H9 (cell line): ENCODE results near the gene TENM4. TPM values are rescaled to one million over a fixed set of nuclear protein-coding genes. Genes with fewer than 3 reads are reported as not detected.

Source experiments
- DNase-seq: peaks from one replicate; pipeline ENCODE4 v3.0.0-alpha.2; 2017
- H2AFZ ChIP-seq: one replicate; pipeline ENCODE4 v1.6.1; 2013; ENCODE audit warnings: mild to moderate bottlenecking, low read length, control low read depth, moderate library complexity
- H2AK5ac ChIP-seq: 2 replicates; pipeline ENCODE4 v1.6.1; 2013; ENCODE audit warnings: low read length, control low read depth, mixed read lengths; ENCODE audit not compliant: insufficient read length
- H2BK120ac ChIP-seq: one replicate; pipeline ENCODE4 v1.6.1; 2013; ENCODE audit warnings: low read depth, mild to moderate bottlenecking, low read length, control low read depth, inconsistent platforms; ENCODE audit not compliant: poor library complexity, severe bottlenecking
- H2BK12ac ChIP-seq: 2 replicates; pipeline ENCODE4 v1.6.1; 2013; ENCODE audit warnings: low read length, control low read depth, mixed read lengths, low read depth; ENCODE audit not compliant: insufficient read length
- H2BK15ac ChIP-seq: 2 replicates; pipeline ENCODE4 v1.6.1; 2013; ENCODE audit warnings: low read depth, low read length, control low read depth
- H2BK20ac ChIP-seq: one replicate; pipeline ENCODE4 v1.6.1; 2013; ENCODE audit warnings: low read depth, mild to moderate bottlenecking, low read length, control low read depth, inconsistent platforms; ENCODE audit not compliant: poor library complexity, severe bottlenecking
- H2BK5ac ChIP-seq: 2 replicates; pipeline ENCODE4 v1.6.1; 2013; ENCODE audit warnings: low read length, control low read depth, mixed read lengths; ENCODE audit not compliant: insufficient read length
- H3K14ac ChIP-seq: 2 replicates; pipeline ENCODE4 v1.6.1; 2013; ENCODE audit warnings: low read length, control low read depth; ENCODE audit not compliant: insufficient read depth
- H3K18ac ChIP-seq: 2 replicates; pipeline ENCODE4 v1.6.1; 2013; ENCODE audit warnings: low read depth, mild to moderate bottlenecking, mixed read lengths, low read length, control low read depth; ENCODE audit not compliant: insufficient read length
- H3K23ac ChIP-seq: 2 replicates; pipeline ENCODE4 v1.6.1; 2013; ENCODE audit warnings: low read length, control low read depth, mixed read lengths, low read depth; ENCODE audit not compliant: insufficient read length
- H3K23me2 ChIP-seq: 2 replicates; pipeline ENCODE4 v1.6.1; 2013; ENCODE audit warnings: low read depth, mild to moderate bottlenecking, mixed read lengths, low read length, control low read depth; ENCODE audit not compliant: insufficient read length, poor library complexity, severe bottlenecking
- H3K27ac ChIP-seq: 2 replicates; pipeline ENCODE4 v1.5.1; 2013; ENCODE audit warnings: low read length, control low read depth, mixed read lengths, low read depth; ENCODE audit not compliant: insufficient read length
- H3K27me3 ChIP-seq: 2 replicates; pipeline ENCODE4 v1.6.1; 2013; ENCODE audit warnings: low read length, control low read depth, inconsistent platforms; ENCODE audit not compliant: insufficient read depth
- H3K4ac ChIP-seq: 2 replicates; pipeline ENCODE4 v1.6.1; 2013; ENCODE audit warnings: low read depth, mild to moderate bottlenecking, control low read depth, inconsistent platforms, low read length, moderate library complexity
- H3K4me1 ChIP-seq: 2 replicates; pipeline ENCODE4 v1.6.1; 2013; ENCODE audit warnings: low read length, control low read depth, inconsistent platforms; ENCODE audit not compliant: insufficient read depth
- H3K4me2 ChIP-seq: 2 replicates; pipeline ENCODE4 v1.6.1; 2013; ENCODE audit warnings: low read length, control low read depth, mixed read lengths; ENCODE audit not compliant: insufficient read length, insufficient read depth
- H3K56ac ChIP-seq: 2 replicates; pipeline ENCODE4 v1.6.1; 2013; ENCODE audit warnings: low read depth, mild to moderate bottlenecking, mixed read lengths, low read length, control low read depth; ENCODE audit not compliant: insufficient read length
- H3K79me1 ChIP-seq: 2 replicates; pipeline ENCODE4 v1.6.1; 2013; ENCODE audit warnings: low read depth, mild to moderate bottlenecking, moderate library complexity, low read length, control low read depth, inconsistent platforms; ENCODE audit not compliant: insufficient read depth, poor library complexity, severe bottlenecking
- H3K79me2 ChIP-seq: 2 replicates; pipeline ENCODE4 v1.6.1; 2013; ENCODE audit warnings: low read length, control low read depth, inconsistent platforms; ENCODE audit not compliant: insufficient read depth
- H3K9ac ChIP-seq: 2 replicates; pipeline ENCODE4 v1.6.1; 2013; ENCODE audit warnings: low read length, control low read depth, mixed read lengths; ENCODE audit not compliant: insufficient read length; ENCODE audit errors: extremely low read depth
- H3K9me3 ChIP-seq: one replicate; pipeline ENCODE4 v1.6.1; 2013; ENCODE audit warnings: low read depth, low read length, inconsistent platforms; ENCODE audit not compliant: control insufficient read depth
- H3T11ph ChIP-seq: one replicate; pipeline ENCODE4 v1.6.1; 2013; ENCODE audit warnings: mild to moderate bottlenecking, low read length, control low read depth, inconsistent platforms
- H4K20me1 ChIP-seq: one replicate; pipeline ENCODE4 v1.6.1; 2013; ENCODE audit not compliant: control insufficient read depth, insufficient read length, insufficient read depth
- H4K5ac ChIP-seq: 2 replicates; pipeline ENCODE4 v1.6.1; 2013; ENCODE audit warnings: low read depth, mild to moderate bottlenecking, mixed read lengths, low read length, control low read depth; ENCODE audit not compliant: insufficient read length
- H4K8ac ChIP-seq: replicated peaks from 2 replicates; pipeline ENCODE4 v1.6.1; 2013; ENCODE audit warnings: low read length, control low read depth, mixed read lengths, low read depth; ENCODE audit not compliant: insufficient read length
- H4K91ac ChIP-seq: 2 replicates; pipeline ENCODE4 v1.6.1; 2013; ENCODE audit warnings: low read depth, mild to moderate bottlenecking, moderate library complexity, mixed read lengths, low read length, control low read depth; ENCODE audit not compliant: insufficient read length
- H3K27ac Mint-ChIP-seq, 3 experiments: 2 replicates in 2 of 3; 3 replicates in 1 of 3; pipeline ENCODE4 v1.8.0; 2020 to 2021; ENCODE audit warnings: mixed read lengths in 3 of 3, mild to moderate bottlenecking in 1 of 3, moderate library complexity in 1 of 3
- H3K27me3 Mint-ChIP-seq: 2 replicates; pipeline ENCODE4 v1.8.0; 2021; ENCODE audit warnings: low read depth, mild to moderate bottlenecking, moderate library complexity, mixed read lengths
- H3K36me3 Mint-ChIP-seq, 3 experiments: 2 replicates in 2 of 3; 3 replicates in 1 of 3; pipeline ENCODE4 v1.8.0; 2020 to 2021; ENCODE audit warnings: low read depth in 3 of 3, mixed read lengths in 3 of 3; ENCODE audit not compliant: insufficient read depth in 1 of 3
- H3K4me1 Mint-ChIP-seq, 2 experiments: 2 replicates each; pipeline ENCODE4 v1.8.0; 2020; ENCODE audit warnings: mixed read lengths in 2 of 2
- H3K4me3 Mint-ChIP-seq, 2 experiments: 2 replicates in 1 of 2; 3 replicates in 1 of 2; pipeline ENCODE4 v1.8.0; 2020 to 2021; ENCODE audit warnings: mild to moderate bottlenecking in 2 of 2, mixed read lengths in 2 of 2, moderate library complexity in 1 of 2
- H3K9me3 Mint-ChIP-seq, 2 experiments: 2 replicates in 1 of 2; 3 replicates in 1 of 2; pipeline ENCODE4 v1.8.0; 2020; ENCODE audit warnings: mild to moderate bottlenecking in 2 of 2, mixed read lengths in 2 of 2, moderate library complexity in 1 of 2
- WGBS: extraction: QIAGEN DNeasy Blood & Tissue Kit; methylation state at CpG from one replicate; pipeline ENCODE4 v1.1.7; 2013; ENCODE audit warnings: missing lambda C conversion rate, low lambda C conversion rate, mixed read lengths; ENCODE audit not compliant: insufficient read length; ENCODE audit errors: extremely low coverage; 5-methylcytosine and 5-hydroxymethylcytosine counted together
- total RNA-seq: library from RNA; stranded (reverse); gene quantifications from 2 replicates; pipeline ENCODE4 v1.2.1, GENCODE V29; 2021
- TF ChIP-seq, protein P1 (sequence below): fragments of 200-600 bp; sonication (generic); conservative IDR thresholded peaks from 3 replicates; pipeline ENCODE4 v1.8.0; 2021; ENCODE audit warnings: antibody characterized with exemption, mild to moderate bottlenecking

TENM4 gene
- total RNA-seq, 1 experiment from 2014 or later = 4.6 TPM

DNA sequence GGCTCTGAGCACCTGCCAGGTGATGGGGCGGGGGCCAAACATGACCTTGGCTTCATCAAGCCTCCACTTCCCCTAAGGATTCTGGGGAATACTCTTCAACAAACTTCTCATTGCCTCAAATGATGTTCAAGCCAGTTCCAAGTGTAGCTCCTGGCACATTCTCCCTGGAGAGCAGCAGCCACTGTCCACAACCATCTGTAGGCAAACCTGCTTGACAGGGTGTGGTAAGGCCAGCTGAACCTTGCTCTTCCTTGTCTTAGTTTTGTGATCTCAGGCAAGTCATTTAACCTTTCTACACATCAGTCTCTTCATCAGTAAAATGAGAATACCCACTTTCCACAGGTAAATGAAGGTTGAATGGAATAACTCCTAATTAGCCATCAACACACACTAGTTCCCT is 323.3 kb downstream of the TENM4 start:
- Histone ChIP-seq H3K27ac (no peak overlapping the region), H2BK5ac (no peak overlapping the region), H3K9ac (no peak overlapping the region), H3K56ac (no peak overlapping the region), H3K9me3 (no peaks in the 10 kb centered on the region), H4K5ac (no peak overlapping the region), H2BK20ac (no peak overlapping the region), H3K18ac (no peak overlapping the region), H3K4me1 (peaks cover 2% of the 10 kb centered on the region; the same call in 1 of the 2 replicates), H3K4me2 (no peak overlapping the region), H2AK5ac (no peak overlapping the region), H2BK15ac (no peak overlapping the region), H3K4ac (no peak overlapping the region), H4K8ac (no peak overlapping the region), H3K79me1 (no peaks in the 10 kb centered on the region), H3K23me2 (no peaks in the 10 kb centered on the region), H3K79me2 (no peaks in the 10 kb centered on the region), H2AFZ (no peak overlapping the region), H3T11ph (no peak overlapping the region), H2BK120ac (no peak overlapping the region), H4K20me1 (no peaks in the 10 kb centered on the region), H3K23ac (no peak overlapping the region), H3K14ac (no peak overlapping the region), H3K27me3 (no peaks in the 10 kb centered on the region), H2BK12ac (no peak overlapping the region), H4K91ac (no peak overlapping the region)
- Mint-ChIP-seq H3K9me3 (no peaks in the 10 kb centered on the region; a peak in 1 of 5 replicates), H3K27me3 (no peaks in the 10 kb centered on the region), H3K36me3 (no peaks in the 10 kb centered on the region), H3K4me1 (peaks cover 5 to 15% of the 10 kb centered on the region in 2 experiments), H3K4me3 (no peak overlapping the region), H3K27ac (no peak overlapping the region)
- DNase-seq = no peak
- TF ChIP-seq, protein P1, sequence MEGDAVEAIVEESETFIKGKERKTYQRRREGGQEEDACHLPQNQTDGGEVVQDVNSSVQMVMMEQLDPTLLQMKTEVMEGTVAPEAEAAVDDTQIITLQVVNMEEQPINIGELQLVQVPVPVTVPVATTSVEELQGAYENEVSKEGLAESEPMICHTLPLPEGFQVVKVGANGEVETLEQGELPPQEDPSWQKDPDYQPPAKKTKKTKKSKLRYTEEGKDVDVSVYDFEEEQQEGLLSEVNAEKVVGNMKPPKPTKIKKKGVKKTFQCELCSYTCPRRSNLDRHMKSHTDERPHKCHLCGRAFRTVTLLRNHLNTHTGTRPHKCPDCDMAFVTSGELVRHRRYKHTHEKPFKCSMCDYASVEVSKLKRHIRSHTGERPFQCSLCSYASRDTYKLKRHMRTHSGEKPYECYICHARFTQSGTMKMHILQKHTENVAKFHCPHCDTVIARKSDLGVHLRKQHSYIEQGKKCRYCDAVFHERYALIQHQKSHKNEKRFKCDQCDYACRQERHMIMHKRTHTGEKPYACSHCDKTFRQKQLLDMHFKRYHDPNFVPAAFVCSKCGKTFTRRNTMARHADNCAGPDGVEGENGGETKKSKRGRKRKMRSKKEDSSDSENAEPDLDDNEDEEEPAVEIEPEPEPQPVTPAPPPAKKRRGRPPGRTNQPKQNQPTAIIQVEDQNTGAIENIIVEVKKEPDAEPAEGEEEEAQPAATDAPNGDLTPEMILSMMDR = no peak
- WGBS = no CpG with 5 or more reads among the region's 1 CpG
